ENCODE results near the gene U2AF1L4.

The U2AF1L4 gene

GRCh38 chr19:35723671-35724070, 21.5 kb downstream of the U2AF1L4 start:
- DNase-seq: no peak

GRCh38 chr19:35722897-35723296, 22.3 kb downstream of the U2AF1L4 start:
- no peak for DNase-seq

GRCh38 chr19:35722461-35722860, 22.8 kb downstream of the U2AF1L4 start:
- DNase-seq: no peak

- DNase-seq: no peak
These were observed 23.8 kb downstream of the U2AF1L4 start for GRCh38 chr19:35721374-35721773.

GRCh38 chr19:35720648-35721047, 24.6 kb downstream of the U2AF1L4 start:
- DNase-seq: no peak

GRCh38 chr19:35720163-35720524, 25.1 kb downstream of the U2AF1L4 start:
- no peak for DNase-seq

- no peak for DNase-seq
These were observed 25.6 kb downstream of the U2AF1L4 start for GRCh38 chr19:35719402-35720162.

GRCh38 chr19:35718345-35719041, 26.7 kb downstream of the U2AF1L4 start:
- no peak for DNase-seq

- DNase-seq: peak; percentile 95
These were observed 27.4 kb downstream of the U2AF1L4 start, which contains the start of gene KMT2B for GRCh38 chr19:35717665-35718344. Gene KMT2B, plus strand, starts transcription at chr19:35718003. Its CDS starts 16 bp downstream, at chr19:35718019.

- DNase-seq: peak; percentile 81
These were observed 28.2 kb downstream of the U2AF1L4 start for GRCh38 chr19:35716801-35717664.

- no peak for DNase-seq
These were observed 29.0 kb downstream of the U2AF1L4 start for GRCh38 chr19:35715981-35716800.

GRCh38 chr19:35715355-35715809, 29.8 kb downstream of the U2AF1L4 start:
- no peak for DNase-seq

GRCh38 chr19:35714601-35715354, 30.4 kb downstream of the U2AF1L4 start:
- DNase-seq: no peak

GRCh38 chr19:35713904-35714495, 31.2 kb downstream of the U2AF1L4 start:
- no peak for DNase-seq

GRCh38 chr19:35713506-35713850, 31.7 kb downstream of the U2AF1L4 start:
- no peak for DNase-seq

GRCh38 chr19:35712567-35713505, 32.4 kb downstream of the U2AF1L4 start:
- no peak for DNase-seq

GRCh38 chr19:35710784-35711723, 34.2 kb downstream of the U2AF1L4 start:
- DNase-seq: no peak

GRCh38 chr19:35708391-35708790, 36.8 kb downstream of the U2AF1L4 start:
- DNase-seq: no peak

Data from COR-L47 (cell line).